NOMO-1 treated with dmso at 0.1 percent for 144 hours (cell line): ENCODE results near the gene BABAM2.
"Not testable (repeated sequence)": the region's sequence is repeated elsewhere in the genome, so short reads cannot be mapped to it uniquely, and the experiment has no call there.

ENCODE experiments used
- DNase-seq: peaks from one replicate; lab custom pipeline; 2025; ENCODE audit not compliant: unreplicated experiment; lab: John Stamatoyannopoulos, UW

Gene BABAM2

GRCh38 chr2:27968957-27969356, 78.4 kb downstream of the BABAM2 start:
- not testable (repeated sequence) for DNase-seq

GRCh38 chr2:27972311-27972710, 81.8 kb downstream of the BABAM2 start:
- no peak for DNase-seq

DNA sequence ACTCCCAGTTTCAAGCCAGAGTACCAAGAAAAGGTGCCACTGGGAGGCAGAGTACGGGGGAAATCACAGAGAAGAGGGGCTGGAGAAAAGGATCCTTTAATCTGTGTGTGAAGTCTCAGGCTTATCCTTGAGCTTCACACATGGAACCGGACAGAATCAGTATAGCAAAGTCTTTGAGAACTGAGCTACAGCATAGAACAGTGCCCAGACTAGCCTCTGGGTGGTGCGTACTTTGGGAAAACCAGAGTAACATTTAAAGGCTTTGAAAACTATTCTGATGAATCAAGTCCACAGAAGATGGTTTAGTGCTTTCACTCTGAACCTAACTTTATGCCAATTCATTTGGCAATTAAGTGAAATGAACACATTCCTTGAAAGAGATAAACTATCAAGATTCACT, 83.1 kb downstream of the BABAM2 start:
- DNase-seq, result no peak

GRCh38 chr2:27976308-27976707, 85.8 kb downstream of the BABAM2 start:
- DNase-seq, result no peak

- DNase-seq, result no peak
Measured at GRCh38 chr2:27977731-27978312, 87.3 kb downstream of the BABAM2 start.

- not testable (repeated sequence) for DNase-seq
Measured at GRCh38 chr2:27978761-27979160, 88.2 kb downstream of the BABAM2 start.

GRCh38 chr2:27980242-27980641, 89.7 kb downstream of the BABAM2 start:
- no peak for DNase-seq

DNA sequence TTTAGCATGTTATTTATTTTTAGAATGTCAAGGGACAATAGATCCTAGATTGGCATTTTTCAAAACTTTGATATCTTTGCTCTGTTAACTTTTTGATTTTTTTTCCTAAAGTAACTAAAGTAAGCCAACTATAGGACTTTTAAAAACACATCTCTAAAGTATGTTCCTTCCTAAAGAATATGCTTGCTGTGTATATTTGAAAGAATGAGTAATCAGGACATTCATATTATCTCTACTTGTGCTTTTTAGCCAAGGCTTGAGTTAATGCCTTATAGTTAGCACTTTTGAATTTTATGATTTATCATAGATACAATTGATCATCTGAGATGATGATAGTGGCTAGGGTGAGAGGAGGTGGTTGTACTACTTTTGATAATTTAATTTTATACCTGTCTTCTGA, 93.6 kb downstream of the BABAM2 start:
- DNase-seq, result no peak

DNA sequence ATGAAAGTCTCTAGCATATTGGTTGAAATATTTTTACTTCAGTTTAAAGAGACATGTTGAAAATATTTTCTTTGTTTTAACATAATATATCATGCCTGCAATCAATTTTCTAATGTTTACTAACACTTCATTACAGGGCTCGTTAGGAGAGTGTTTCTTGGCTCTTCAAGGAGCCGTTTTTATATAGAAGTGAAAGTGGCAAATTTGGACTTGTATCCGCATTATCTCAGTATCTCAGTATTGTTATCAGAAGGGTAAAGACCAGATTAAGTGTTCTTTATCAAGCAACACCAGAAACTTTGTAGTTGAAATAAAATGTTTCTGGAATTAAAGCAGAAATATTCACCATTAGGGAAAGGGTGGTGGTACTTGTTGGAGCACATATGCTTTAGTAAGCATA, 97.8 kb downstream of the BABAM2 start:
- DNase-seq, result no peak

- no peak for DNase-seq
Measured at GRCh38 chr2:27988718-27989117, 98.2 kb downstream of the BABAM2 start.

GRCh38 chr2:27989149-27989548, 98.6 kb downstream of the BABAM2 start:
- DNase-seq, result no peak

- no peak for DNase-seq
Measured at GRCh38 chr2:27990030-27990590, 99.6 kb downstream of the BABAM2 start.

DNA sequence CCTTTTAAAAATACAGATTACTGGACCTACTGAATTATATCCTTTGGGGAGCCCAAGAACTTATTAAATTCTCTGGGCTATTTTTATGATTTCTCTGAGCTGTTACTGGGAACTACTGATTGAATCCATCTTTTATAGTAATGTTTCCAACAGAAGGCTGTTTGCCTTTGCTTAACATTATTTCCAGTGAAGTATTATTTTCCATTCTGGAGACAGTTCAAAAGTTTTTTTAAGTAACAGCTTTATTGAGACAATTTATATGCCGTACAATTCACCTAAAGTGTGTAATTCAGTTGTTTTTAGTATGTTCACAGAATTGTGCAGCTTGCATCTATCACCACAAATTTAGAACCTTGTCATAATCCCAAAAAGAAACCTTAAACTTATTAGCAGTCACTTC, 100.6 kb downstream of the BABAM2 start:
- DNase-seq, result no peak

DNA sequence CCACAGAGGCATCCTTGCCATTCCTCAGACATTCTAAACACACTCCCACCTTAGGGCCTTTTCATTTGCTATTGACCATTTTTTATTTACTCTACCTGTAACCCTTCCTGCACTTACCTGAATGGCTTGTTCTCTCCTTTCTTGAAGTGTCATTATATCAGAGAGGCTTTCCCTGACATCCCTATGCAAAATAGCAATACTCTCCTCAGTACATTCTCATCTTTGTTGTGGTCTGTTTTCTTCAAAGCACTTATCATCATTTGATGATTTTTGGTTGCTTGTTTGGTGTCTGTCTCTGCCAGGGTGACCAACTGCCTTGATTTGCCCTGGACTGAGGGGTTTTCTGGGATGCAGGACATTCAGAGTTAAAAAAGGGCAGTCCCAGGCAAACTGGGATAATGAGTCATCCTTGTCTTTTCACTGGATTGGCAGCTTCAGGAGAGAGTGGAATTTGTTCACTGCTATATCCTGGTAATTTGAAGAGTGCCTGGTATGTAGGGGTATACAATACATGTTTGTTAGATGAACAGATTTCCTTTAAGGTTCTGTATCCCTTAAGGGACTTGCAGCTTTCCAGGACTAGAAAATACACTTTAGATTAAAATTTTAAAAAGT, 102.4 kb downstream of the BABAM2 start:
- DNase-seq, result no peak

GRCh38 chr2:27993402-27993787, 102.9 kb downstream of the BABAM2 start:
- DNase-seq, result peak; percentile 88

DNA sequence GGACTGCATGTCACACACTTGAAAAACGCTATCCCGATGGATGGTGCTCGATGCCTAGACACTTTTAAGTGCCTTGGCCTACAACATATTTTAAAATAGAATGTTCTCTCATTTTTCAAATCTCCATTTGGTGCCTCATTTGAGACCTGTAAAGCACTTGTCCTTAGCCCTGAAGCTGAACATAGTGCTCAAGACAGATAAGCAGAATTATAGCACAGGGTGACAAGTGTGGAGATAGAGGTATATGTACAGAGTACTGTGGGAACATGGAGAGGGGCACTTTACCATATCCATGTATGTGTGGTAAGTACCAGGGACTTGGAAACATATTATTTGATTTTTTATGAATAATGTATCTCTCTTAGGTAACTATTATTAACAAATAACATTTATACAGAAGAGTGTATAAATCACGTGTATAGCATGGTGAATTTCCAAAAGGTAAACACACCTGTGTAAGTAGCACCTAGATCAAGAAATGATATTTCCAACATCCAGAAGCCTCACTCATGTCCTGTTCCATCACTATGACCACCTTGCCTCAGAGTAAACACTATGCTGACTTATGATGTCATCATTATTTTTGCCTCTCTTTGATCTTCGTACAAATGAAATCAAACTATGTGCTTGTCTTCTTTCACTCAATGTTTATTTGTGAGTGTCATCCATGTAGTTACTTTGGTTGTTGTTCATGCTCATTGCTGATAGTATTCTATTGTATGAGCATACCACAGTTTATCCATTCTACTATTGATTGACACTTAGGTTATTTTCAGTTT, 103.6 kb downstream of the BABAM2 start:
- peak; percentile 34 for DNase-seq

DNA sequence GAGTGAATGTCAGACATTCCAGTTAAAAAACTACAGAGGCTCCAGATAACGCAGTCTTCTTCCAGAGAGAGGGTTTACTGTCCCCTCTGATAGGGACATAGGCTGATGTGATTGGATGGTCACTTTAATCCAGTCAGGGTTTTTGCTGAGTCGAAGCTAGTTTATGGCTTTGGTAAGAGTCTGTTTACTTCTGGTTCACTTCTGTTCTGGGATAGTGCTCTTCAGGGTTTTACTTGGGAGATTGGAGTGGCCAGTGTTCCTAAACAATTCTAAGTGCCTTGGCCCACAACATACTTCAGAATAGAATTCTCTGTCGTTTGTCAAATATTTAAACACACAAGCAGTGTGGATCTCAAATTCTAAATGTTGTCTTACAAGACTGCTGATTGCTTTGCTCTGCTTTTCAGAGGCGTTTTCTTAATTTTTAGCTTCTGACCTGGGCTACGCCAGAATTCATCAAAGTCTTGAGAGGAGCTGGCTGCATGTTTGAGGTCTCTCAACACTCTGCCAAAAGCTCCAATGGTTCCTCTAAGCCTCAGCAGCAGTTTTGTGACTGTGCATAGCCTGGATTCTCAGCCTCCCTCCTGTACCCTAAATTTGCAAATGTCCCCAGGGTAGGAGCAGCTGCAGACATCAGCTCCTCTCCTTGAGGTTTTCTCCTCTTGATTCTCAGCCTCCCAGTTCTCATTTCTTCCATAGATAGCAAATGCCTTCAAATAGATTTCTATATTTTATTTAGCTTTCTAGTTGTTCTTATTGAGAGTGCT, 105.8 kb downstream of the BABAM2 start:
- no peak for DNase-seq

GRCh38 chr2:28000287-28000686, 109.8 kb downstream of the BABAM2 start:
- DNase-seq, result no peak

DNA sequence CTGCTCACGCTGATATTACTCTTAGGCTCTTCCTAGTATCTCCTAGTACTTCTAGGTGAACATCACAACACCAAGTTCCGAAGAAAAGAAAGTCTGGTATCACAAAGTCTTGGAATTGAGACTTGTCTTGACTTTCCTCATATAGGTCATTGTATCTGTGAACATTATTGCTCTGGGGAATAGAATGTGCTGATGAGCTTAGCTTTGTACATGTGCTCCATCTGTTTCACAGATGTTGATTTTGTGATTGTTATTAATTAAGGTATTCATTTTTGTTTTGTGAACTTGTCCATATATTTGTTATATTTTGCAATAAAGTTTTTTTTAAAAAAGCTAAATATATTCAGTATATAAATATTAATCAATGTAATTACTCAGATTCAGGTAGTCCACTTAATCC, 111.7 kb downstream of the BABAM2 start:
- no peak for DNase-seq

- DNase-seq, result no peak
Measured at GRCh38 chr2:28004086-28004485, 113.6 kb downstream of the BABAM2 start.

DNA sequence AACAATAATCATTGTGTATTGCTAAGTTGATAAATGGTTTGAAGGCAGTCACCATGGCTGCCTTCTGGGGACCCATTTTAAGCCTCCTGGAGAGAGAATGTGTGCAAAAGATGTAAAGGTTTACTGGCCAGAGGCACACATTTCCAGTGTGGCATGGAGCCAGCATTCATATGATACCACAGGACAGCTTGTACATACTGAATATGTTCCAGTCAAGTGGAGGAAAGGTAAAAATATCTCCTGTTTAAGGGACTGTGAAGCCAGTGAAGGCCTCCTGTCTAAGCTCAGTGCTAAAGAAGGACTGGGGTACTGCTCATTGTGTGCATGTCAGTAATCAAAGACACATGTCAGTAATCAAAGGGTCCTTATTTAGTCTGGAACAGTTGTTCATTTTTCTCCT, 119.2 kb downstream of the BABAM2 start:
- no peak for DNase-seq
